K562 (cell line): ENCODE data around the gene SIDT2.

ENCODE experiments used
- HMG20A ChIP-seq: fragments of 450-650 bp; formaldehyde crosslinking; conservative IDR thresholded peaks from 2 replicates; pipeline ENCODE4 v1.4.0; 2020; ENCODE audit warnings: mild to moderate bottlenecking, mixed read lengths
- TF ChIP-seq, protein P1 (sequence below), 3 experiments: IDR thresholded peaks in 2 of 3; conservative IDR thresholded peaks in 1 of 3; 2 replicates each; pipeline ENCODE4 v1.5.1; 2011 to 2012; ENCODE audit warnings: low read length in 3 of 3, mild to moderate bottlenecking in 3 of 3, control low read depth in 2 of 3, improper control_type of control experiment in 1 of 3, inconsistent platforms in 1 of 3, low read depth in 1 of 3, mixed read lengths in 1 of 3, moderate library complexity in 1 of 3; ENCODE audit not compliant: insufficient read depth in 2 of 3

DNA sequence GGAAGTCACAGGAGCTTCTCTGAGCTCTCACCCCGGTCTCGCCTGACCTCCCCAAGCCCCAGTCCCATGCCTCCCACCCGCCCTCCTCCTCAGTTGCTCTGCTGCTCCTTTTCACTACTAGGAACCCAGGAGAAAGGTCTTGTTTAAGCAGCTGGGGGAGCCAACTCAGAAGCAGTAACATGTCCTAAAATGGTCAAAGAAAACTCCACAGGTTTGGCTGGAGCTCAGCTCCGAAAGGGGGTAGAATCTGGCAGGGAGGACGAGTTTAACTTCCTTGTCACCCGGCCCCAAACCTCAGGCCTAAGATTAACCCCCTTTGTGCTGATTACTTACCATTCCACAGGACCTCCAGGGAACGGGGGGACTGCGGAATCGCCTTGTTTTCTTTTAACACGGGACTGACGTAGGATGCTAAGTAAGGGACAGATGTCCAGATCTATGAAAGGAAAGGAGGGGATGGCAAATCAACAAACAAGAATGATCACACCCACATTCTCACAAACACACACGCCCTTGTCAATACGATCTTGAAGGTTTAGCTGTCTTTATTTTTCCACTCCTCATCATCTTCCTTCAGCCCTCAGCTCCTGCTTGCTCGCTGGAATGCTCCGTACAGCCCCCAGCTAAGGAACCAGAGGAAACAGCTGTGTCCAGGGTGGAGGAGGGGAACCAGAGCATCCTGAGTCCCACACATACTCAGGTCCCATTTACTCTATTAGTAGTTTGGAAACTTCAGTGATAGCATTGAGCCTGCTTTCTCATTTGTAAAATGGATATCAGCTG is 39.8 kb downstream of the SIDT2 start:
- TF ChIP-seq HMG20A (CRISPR knock-in tag), result no peak
- TF ChIP-seq, protein P1, sequence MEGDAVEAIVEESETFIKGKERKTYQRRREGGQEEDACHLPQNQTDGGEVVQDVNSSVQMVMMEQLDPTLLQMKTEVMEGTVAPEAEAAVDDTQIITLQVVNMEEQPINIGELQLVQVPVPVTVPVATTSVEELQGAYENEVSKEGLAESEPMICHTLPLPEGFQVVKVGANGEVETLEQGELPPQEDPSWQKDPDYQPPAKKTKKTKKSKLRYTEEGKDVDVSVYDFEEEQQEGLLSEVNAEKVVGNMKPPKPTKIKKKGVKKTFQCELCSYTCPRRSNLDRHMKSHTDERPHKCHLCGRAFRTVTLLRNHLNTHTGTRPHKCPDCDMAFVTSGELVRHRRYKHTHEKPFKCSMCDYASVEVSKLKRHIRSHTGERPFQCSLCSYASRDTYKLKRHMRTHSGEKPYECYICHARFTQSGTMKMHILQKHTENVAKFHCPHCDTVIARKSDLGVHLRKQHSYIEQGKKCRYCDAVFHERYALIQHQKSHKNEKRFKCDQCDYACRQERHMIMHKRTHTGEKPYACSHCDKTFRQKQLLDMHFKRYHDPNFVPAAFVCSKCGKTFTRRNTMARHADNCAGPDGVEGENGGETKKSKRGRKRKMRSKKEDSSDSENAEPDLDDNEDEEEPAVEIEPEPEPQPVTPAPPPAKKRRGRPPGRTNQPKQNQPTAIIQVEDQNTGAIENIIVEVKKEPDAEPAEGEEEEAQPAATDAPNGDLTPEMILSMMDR (IDR thresholded peaks at IDR 0.05 in 2 of 3, conservative IDR thresholded peaks at IDR 0.05 in 1 of 3; ENCODE audit: insufficient read depth in 2 of 3, low read depth in 1 of 3, low read length in 3 of 3), result no peak
